Astrocyte (in vitro differentiated cells and primary cell): ENCODE results near the gene LRBA.

Experiments
- CTCF ChIP-seq: IDR thresholded peaks from 2 replicates; pipeline ENCODE4 v1.5.1; 2011; ENCODE audit warnings: low read depth, mild to moderate bottlenecking, inconsistent platforms, low read length, moderate library complexity; ENCODE audit not compliant: insufficient read depth
- EZH2 ChIP-seq: IDR thresholded peaks from 2 replicates; pipeline ENCODE4 v1.6.1; 2012; ENCODE audit warnings: mild to moderate bottlenecking, low read length, inconsistent platforms; ENCODE audit not compliant: insufficient read depth

- TF ChIP-seq CTCF: no peak
- TF ChIP-seq EZH2: no peak
Measured at GRCh38 chr4:150863456-150863855, 151.6 kb downstream of the LRBA start.
